ENCODE results near the gene LRRC45.
"Not testable (repeated sequence)": the region's sequence is repeated elsewhere in the genome, so short reads cannot be mapped to it uniquely, and the experiment has no call there.

LRRC45 gene

DNA sequence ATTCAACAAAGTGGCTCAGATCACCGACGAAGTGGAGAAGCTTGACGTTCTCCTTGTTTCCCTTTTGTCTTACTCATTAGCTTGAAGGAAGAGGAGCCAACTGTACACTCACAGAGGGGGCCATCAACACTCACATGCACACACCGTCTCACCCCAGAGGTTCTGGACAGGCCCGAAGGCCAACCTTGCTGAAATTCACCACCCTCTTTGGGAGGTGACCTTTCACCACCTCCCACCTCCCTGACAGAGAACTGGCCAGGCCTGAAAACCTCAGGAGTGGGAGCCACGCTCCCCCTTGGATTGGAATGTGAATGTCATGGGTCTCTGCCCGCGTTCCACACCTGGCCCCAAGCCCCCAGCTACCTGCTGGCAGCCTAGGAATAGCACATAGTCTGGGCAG is 12.4 kb downstream of the LRRC45 start:
- DNase-seq (ENCODE audit: low spot score) = no peak

- no peak for DNase-seq (ENCODE audit: low spot score)
These were observed 13.0 kb downstream of the LRRC45 start for GRCh38 chr17:82035956-82036633.

GRCh38 chr17:82036634-82037091 is 13.6 kb downstream of the LRRC45 start:
- DNase-seq (ENCODE audit: low spot score) = no peak

GRCh38 chr17:82037092-82037888 is 14.2 kb downstream of the LRRC45 start, which contains the start of gene DCXR:
DCXR (minus strand) TSS chr17:82037697; CDS start chr17:82037682, 15 bp downstream.
- DNase-seq (ENCODE audit: low spot score) = peak; percentile 97

DNA sequence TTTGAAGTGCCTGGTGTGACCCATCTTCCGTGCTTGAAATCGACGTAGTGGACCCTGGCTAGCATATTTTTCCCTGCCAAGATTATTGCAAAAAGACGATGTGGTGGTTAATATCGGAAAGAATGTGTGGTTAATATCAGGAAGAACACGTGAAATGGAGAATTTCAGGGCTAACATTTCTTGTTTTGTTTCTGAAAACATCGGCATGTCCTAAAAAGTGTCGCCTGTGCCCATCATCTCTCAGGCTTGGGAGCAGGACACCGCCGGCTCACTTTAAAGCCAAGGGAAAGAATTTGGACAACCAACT is 14.7 kb downstream of the LRRC45 start:
- DNase-seq (ENCODE audit: low spot score) = no peak

DNA sequence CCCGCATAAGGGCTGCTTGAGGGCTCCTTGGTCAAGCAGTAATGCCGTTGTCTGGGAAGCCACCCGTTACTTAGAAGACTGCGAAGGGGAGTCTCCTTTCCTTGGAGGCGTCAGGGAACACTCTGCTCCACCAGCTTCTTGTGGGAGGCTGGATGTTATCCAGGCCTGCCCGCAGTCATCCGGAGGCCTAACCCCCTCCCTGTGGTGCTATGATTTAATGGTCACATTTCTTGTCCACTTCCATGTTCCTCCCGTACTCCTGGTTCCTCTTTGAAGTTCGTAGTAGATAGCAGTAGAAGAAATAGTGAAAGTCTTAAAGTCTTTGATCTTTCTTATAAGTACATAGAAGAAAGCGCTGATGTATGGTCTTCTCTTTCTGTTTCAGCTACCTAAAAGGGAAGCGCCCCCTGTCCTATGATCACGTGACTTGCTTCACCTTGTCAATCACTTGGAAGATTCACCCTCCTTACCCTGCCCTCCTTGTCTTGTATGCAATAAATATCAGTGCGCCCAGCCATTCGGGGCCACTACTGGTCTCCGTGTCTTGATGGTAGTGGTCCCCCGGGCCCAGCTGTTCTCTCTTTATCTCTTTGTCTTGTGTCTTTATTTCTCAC is 15.8 kb downstream of the LRRC45 start:
- not testable (repeated sequence) for DNase-seq (ENCODE audit: low spot score)

GRCh38 chr17:82039695-82040299 is 16.7 kb downstream of the LRRC45 start:
- DNase-seq (ENCODE audit: low spot score) = no peak

DNA sequence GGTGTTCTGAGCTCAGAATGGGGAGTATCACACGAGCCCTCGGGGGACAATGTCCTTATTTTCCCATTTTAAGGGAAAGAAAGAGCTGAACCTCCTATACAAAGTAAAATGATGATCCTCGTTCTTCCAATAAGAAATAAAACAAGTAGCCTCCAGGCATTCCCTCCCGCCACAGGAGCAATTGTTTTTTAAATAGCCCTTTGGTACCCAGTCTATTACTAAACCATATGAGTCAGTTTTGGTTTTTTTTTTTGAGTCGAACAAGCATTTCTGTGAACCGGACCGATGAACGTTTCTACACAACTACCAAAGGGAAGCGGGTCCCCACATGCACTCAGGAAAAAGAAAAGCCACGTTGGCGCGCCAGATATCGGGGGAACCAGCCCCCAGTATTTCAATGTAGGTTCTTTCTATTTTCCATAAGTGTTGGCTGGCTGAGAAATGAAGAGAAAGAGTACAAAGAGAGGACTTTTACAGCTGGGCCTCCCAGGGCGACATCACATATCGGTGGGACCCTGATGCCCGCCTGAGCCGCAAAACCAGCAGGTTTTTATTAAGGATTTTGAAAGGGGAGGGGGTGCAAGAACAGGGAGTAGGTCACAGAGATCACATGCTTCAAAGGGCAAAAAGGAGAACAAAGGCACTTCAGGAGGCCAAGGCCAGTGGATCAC is 18.2 kb downstream of the LRRC45 start:
- no peak for DNase-seq (ENCODE audit: low spot score)

DNA sequence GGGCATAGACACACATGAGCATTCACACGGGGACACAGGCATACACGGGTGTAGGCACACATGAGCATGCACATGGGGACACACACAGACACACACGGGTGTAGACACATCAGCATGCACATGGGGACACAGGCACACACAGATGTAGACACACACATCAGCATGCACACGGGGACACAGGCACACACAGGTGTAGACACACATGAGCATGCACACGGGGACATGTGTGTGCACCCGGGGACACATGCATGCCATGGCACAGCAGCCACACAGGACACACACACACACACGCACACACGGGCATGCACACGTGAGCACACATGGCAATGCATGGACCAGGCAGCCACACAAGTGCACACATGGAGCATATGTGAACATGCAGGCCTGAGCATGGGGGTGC is 19.5 kb downstream of the LRRC45 start:
- no peak for DNase-seq (ENCODE audit: low spot score)

- DNase-seq (ENCODE audit: low spot score) = peak; percentile 51
These were observed 20.4 kb downstream of the LRRC45 start for GRCh38 chr17:82043507-82043906.

DNA sequence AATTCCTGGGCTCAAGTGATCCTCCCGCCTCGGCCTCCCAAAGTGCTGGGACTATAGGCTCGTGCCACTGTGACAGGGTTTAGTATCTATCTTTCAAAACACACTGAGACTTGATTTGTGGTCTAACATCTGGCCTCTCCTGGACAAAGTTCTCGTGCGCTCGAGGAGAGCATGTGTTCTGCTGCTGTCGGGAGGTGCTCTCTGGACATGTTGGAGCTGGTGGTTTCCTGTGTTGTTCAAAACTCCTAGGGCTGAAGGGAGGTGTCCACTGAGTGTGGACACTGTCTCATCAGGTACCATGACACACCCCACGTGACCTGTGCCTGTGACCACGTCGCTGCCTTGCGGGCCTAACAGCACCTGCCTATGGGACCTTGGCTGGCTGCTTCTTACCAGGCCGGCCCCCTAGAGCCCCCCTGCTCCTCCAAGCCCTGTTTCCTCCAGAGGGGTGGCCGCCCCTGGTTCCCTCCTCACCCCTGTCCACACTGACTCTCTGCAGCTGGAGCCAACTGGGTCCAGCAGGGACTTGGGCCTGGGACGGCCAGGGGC is 22.9 kb downstream of the LRRC45 start:
- no peak for DNase-seq (ENCODE audit: low spot score)

DNA sequence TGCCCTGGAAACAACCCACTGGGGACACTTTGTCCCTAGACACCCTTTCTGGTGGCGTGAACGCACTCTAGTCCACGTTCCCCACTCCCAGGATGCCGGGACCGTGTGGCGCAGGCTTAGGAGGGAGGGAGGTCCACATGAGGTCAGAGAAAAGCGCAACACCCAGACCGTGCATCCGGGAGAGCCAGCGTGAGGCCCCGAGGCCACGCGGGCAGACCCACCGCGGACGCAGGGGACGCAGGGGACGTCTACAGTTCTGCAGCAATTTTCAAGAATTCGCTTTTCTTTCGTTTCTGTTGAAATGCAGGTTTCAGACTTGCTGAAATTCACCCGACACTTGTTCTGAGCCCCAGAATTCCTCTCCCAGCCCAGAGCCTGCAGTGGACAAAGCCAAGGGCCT is 23.8 kb downstream of the LRRC45 start:
- no peak for DNase-seq (ENCODE audit: low spot score)

- no peak for DNase-seq (ENCODE audit: low spot score)
These were observed 24.3 kb downstream of the LRRC45 start for GRCh38 chr17:82047379-82047778.

GRCh38 chr17:82047914-82048570 is 24.9 kb downstream of the LRRC45 start:
- DNase-seq (ENCODE audit: low spot score) = no peak

GRCh38 chr17:82048571-82048971 is 25.5 kb downstream of the LRRC45 start:
- no peak for DNase-seq (ENCODE audit: low spot score)

DNA sequence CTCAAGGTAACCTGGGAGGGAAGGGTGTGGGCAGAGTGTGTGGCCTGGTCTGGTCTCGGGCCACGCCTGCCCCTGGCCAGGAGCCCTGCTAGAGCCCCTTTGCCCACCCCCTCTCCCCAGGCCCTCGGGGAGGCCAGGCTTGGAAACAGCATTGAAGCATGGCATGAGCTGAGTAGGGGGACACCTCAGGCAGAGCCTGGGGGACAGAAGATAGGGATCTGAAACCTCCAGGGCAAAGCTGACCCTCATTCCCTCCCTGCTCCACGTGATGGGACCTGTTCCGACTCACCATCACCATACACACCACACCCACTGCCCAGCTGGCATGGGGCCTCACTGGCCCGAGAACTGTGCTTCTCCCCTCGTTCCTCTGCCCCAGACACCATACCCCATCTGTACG is 26.0 kb downstream of the LRRC45 start:
- no peak for DNase-seq (ENCODE audit: low spot score)

DNA sequence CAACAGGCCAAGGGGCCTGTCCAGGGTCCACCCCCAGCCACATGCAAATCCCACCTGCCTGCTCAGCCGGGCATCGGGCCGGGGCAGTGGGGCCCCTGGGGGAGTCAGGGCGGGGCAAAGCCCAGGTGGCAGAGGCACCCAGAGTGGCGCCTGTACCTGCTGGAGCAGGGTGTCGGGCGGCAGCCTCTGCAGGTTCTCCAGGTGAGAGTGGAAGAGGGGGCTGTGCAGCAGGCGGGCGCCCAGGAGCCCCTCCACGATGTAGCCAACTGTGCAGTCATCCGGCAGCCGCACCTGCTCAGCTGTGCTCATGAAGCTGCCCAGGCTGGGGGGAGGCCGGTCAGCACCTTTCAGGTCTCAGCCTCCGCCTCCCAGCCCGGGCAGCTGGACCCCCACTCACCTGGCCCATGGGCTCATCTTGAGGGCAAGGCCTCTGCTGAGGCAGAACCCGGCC is 26.4 kb downstream of the LRRC45 start:
- DNase-seq (ENCODE audit: low spot score) = no peak

DNA sequence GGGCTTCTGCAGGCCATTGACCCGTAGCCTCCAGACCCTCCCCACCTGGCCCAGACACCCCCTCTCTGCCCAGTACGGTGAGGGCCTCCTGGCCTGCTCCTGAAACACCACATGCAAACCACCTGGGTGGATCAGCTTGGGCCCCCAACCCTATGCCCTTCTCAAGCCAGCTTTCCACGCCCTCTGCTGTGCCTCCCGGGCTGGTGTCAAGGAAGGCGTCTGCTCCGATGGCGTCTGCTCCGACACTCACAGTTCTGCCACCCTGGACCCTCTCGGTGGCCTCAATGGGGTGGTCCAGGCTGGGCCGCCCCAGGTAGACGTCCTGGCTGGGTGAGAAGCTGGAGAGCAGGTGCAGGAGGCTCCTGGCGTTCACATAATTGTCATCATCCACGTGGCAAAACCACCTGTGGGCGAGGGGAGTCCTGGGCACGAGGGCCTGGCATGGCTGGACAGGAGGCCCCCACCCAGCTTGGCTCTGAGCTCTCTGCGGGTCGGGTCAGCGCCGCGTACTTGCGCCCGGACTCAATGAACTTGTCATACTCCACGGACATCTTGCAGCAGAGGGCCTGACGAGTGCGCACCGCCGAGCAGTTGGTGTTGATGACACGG is 27.2 kb downstream of the LRRC45 start:
- DNase-seq (ENCODE audit: low spot score) = no peak

DNA sequence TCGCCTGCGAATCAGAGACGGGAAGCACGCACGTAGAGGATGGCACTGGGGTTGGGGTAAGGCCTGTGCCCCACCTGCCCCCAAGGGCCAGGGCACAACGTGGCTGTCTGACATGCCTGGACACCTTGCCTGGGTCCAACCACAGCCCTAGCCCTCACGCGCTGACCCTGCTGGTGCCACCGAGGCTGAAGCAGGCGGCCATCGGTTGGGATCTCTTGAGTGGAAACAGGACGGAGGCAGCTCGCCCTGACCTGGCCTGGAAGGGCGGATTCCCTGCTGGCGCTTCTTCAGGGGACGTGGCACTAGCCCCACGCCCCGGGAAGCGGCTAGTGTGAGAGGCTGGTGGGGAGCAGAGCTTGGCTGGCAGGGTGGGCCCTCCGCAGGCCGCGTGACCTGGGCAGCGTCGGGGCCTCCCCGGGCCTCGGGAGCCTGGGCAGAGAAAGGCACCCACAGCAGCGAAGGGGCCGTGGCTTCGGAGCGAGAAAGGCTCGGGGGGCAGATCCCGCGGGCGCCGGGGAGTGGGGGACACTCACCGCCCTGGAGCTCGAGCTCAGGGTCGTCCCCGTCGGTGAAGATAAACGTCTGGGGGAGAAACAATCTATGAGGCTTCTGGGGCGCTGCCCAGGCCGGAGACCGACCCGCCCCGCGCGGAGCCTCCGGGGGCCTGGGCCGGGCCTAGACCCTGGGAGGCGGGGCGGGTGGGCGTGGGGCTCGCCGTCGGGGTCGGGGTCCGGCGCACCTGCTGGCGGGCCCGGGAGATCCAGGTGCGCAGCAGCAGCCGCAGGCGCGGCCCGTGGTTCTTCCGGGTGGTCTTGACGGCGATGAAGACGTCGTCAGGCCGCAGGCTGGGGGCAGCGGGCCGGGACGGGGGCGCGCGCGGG is 27.9 kb downstream of the LRRC45 start:
- peak; percentile 85 for DNase-seq (ENCODE audit: low spot score)
